Kidney (tissue), 14 donors: ENCODE measurements around the gene GATA6. TPM values are rescaled to one million over a fixed set of nuclear protein-coding genes. Genes with fewer than 3 reads are reported as not detected.

ENCODE experiments used
- DNase-seq, 5 donors: peaks; one replicate each; pipeline ENCODE4 v3.0.0-alpha.2; 2013 to 2020
- FAIRE-seq: peaks from 2 replicates; lab custom pipeline; 2012; peaks lifted over from hg19 to GRCh38; lab: Jason Lieb, UNC
- H3K27ac ChIP-seq, 2 donors: one replicate each; pipeline ENCODE4 v1.7.0; 2013; ENCODE audit warnings: low read depth in 2 of 2, low read length in 2 of 2, inconsistent platforms in 1 of 2
- H3K27me3 ChIP-seq: one replicate; pipeline ENCODE4 v1.7.1; 2013; ENCODE audit warnings: low read length, inconsistent platforms; ENCODE audit not compliant: control insufficient read depth, insufficient read depth
- H3K36me3 ChIP-seq, 3 donors: one replicate each; pipeline versions ENCODE4 v1.7.0 to v1.7.1; 2013; ENCODE audit warnings: low read length in 3 of 3, control low read depth in 1 of 3, inconsistent platforms in 1 of 3; ENCODE audit not compliant: insufficient read depth in 3 of 3, control insufficient read depth in 2 of 3
- H3K4me1 ChIP-seq, 3 donors: one replicate each; pipeline versions ENCODE4 v1.7.0 to v1.7.1; 2013; ENCODE audit warnings: low read length in 3 of 3, inconsistent platforms in 1 of 3, low read depth in 1 of 3; ENCODE audit not compliant: control insufficient read depth in 2 of 3, insufficient read depth in 2 of 3
- H3K4me3 ChIP-seq, 3 donors: one replicate each; pipeline versions ENCODE4 v1.7.0 to v1.8.1; 2013; ENCODE audit warnings: low read length in 3 of 3, control low read depth in 1 of 3, inconsistent platforms in 1 of 3
- H3K9ac ChIP-seq, 3 donors: one replicate each; pipeline versions ENCODE4 v1.7.0 to v1.7.1; 2013; ENCODE audit warnings: low read length in 3 of 3, control low read depth in 1 of 3, inconsistent platforms in 1 of 3
- H3K9me3 ChIP-seq, 3 donors: one replicate each; pipeline versions ENCODE4 v1.7.0 to v1.7.1; 2013; ENCODE audit warnings: low read length in 3 of 3, control low read depth in 1 of 3, inconsistent platforms in 1 of 3; ENCODE audit not compliant: control insufficient read depth in 2 of 3, insufficient read depth in 1 of 3
- CTCF ChIP-seq: IDR thresholded peaks from 3 replicates; pipeline ENCODE4 v1.5.1; 2012; ENCODE audit warnings: mild to moderate bottlenecking, moderate library complexity, borderline replicate concordance; ENCODE audit not compliant: insufficient read depth; ENCODE audit errors: extremely low read depth
- intact Hi-C: fragments of 100-400 bp; cut with DNase I; formaldehyde crosslinking; loops from one replicate; pipeline ENCODE4 v1.11.1; 2022
- polyA plus RNA-seq: library from polyadenylated mRNA; stranded (reverse); fragments of 350-450 nt; fragmentation: Illumina TruSeq; extraction: RNeasy Lipid Tissue Mini Kit (QIAGEN cat#74804); gene quantifications from one replicate; pipeline ENCODE4 v1.2.3, GENCODE V29; 2014; ENCODE audit warnings: low read depth, low replicate concordance; ENCODE audit not compliant: insufficient read depth
- total RNA-seq: library from RNA; stranded (reverse); fragmentation: NEBNext Ultra II Directional; extraction: Animal tissue kit (Norgen Biotek cat#: 25700); gene quantifications from one replicate; pipeline ENCODE4 v1.2.1, GENCODE V29; 2021
- donor health status: control.
- donor health status: control.
- donor health status: control.
- donor health status: control.
- donor health status: control.
- donor health status: DM: yes; HTN: yes; CAD: no.
- donor health status: Normal renal cell carcinoma (clear cell type).

The GATA6 gene
- total and polyA plus RNA-seq, 2 donors from 2014 or later: 1.7 to 10.9 TPM

- intact Hi-C loops: no loop called here
- no peak for FAIRE-seq
Observed at GRCh38 chr18:22226801-22227200, 57.4 kb downstream of the GATA6 start.

GRCh38 chr18:22228976-22229375, 59.6 kb downstream of the GATA6 start:
- no peaks in the 10 kb centered on the region for H3K9me3 ChIP-seq
- FAIRE-seq (no peak), DNase-seq (no peak)
- H3K36me3 ChIP-seq: no peaks in the 10 kb centered on the region
- no peak for TF ChIP-seq CTCF
- H3K4me1 ChIP-seq: no peaks in the 10 kb centered on the region
- H3K27me3 ChIP-seq: no peaks in the 10 kb centered on the region
- intact Hi-C loops: no loop called here
- no peak overlapping the region for H3K27ac ChIP-seq
- H3K4me3 ChIP-seq: no peak overlapping the region
- no peak overlapping the region for H3K9ac ChIP-seq

More at GRCh38 chr18:22226801-22227200, 57.4 kb downstream of the GATA6 start:
- no peak overlapping the region for H3K27ac ChIP-seq
- no peaks in the 10 kb centered on the region for H3K9me3 ChIP-seq
- no peak for TF ChIP-seq CTCF
- no peaks in the 10 kb centered on the region for H3K27me3 ChIP-seq
- H3K4me3 ChIP-seq: no peak overlapping the region
- no peak overlapping the region for H3K9ac ChIP-seq
- DNase-seq: no peak
- H3K4me1 ChIP-seq: no peaks in the 10 kb centered on the region
- H3K36me3 ChIP-seq: no peaks in the 10 kb centered on the region

- H3K4me3 ChIP-seq: no peak overlapping the region
- H3K36me3 ChIP-seq: no peaks in the 10 kb centered on the region
- TF ChIP-seq CTCF: no peak
- H3K9me3 ChIP-seq: no peaks in the 10 kb centered on the region
- no peak overlapping the region for H3K27ac ChIP-seq
- intact Hi-C loops: no loop called here
- H3K9ac ChIP-seq: no peak overlapping the region
- H3K27me3 ChIP-seq: no peaks in the 10 kb centered on the region
- FAIRE-seq (no peak), DNase-seq (no peak)
- no peaks in the 10 kb centered on the region for H3K4me1 ChIP-seq
Observed at GRCh38 chr18:22229456-22230124, 60.2 kb downstream of the GATA6 start.
